Measurements from ENCODE around the gene HMGN3.

The HMGN3 gene

DNA sequence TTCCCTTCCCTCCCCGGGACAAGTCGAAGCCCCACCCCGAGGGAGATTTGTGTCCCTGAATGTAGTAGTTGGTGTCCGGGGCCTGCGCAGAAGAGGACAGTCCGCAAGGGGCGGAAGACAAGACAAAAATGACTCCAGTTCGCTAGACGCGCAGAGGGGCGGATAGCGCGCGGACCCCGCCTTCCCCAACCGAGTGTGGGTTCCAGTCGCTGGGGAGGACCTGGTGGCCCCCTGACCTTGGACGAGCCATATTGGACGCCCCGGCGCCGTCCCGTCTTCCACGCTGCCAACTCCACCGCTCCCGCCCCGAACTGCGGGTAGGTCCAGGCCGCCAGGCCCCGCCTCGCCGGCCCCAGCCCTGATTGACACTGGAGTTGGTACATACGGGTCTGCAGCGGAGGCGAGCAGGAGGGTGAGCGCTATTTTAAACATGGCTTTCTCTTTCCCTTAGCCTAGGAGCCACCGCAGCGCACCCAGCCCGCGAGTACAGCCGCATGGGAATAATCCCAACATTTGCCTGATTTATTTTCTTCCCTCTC is 802 bp downstream of the HMGN3 start:
- in situ Hi-C loops (cut with MboI; ENCODE audit: low sequenced_read_pairs), result no loop called here

DNA sequence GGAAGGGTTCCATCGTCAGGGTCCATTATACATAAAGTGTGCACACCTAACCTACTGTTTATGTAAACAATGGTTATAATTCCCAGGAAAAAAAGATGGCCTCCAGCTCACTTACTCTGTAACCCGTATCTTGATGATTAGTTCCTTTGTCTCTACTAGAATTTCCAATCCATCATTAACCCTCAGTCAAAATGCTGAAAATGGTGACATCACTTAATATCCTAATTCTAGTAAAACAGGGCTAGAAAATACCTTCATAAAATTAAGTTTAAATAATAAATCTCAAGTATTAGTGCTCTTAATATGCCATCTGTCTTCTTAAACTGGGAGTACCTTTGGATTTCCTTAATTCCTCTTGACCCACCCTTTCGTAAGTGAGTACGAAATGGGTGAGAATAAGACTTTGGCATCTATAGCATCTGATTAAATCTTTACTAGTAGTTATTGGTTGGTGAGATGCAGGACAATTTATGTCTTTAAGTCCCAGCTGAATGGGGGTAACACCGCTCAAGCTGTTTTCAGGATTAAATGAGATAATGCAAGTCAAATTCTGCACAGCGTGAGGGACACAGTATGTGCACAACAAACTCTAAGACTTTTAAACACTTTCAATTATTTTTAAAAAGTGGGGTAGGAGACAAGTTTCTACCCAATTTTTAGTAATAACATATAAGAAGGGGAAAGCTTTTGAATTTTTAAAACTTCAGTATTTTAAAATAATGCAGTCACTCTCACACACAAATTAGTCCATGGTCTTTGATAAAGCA is 1.6 kb downstream of the HMGN3 start:
- in situ Hi-C loops (cut with MboI; ENCODE audit: low sequenced_read_pairs), result no loop called here

DNA sequence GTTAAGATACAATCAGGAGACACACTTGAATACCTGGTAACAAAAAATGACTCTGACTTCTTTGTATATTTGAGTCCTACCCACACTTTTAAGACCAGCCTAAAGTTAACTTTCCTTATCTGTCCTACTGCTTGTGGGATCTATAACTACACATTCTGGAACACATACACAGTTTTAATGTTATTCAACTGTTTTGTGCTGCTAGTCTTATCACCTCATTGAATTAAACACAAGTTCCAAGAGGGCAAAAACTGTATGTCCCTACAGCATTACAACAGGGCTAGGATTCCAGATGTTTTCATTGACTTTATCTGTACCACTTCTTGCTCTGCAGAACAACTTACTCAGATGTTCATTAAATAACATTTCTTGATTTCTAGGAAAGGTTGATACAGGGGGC is 2.8 kb downstream of the HMGN3 start:
- in situ Hi-C loops (cut with MboI; ENCODE audit: low sequenced_read_pairs), result no loop called here

DNA sequence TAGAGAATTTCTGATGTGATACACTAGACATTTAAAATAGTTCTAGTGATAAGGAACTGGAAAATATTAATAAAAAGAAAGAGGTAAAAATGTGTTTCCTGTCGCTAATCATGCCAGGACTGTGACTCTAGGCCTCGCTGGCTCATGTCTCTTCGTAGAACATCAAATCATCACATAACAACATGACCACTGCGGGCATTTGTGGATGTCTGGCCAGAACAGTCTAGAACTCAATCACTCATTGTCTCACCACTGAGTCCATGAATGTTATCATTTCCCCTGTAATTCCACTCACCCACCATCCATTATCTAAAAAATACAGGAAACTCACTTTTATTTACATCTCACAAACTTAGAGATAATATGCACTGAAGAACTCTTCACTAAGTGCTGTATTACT is 3.4 kb downstream of the HMGN3 start:
- in situ Hi-C loops (cut with MboI; ENCODE audit: low sequenced_read_pairs), result no loop called here

DNA sequence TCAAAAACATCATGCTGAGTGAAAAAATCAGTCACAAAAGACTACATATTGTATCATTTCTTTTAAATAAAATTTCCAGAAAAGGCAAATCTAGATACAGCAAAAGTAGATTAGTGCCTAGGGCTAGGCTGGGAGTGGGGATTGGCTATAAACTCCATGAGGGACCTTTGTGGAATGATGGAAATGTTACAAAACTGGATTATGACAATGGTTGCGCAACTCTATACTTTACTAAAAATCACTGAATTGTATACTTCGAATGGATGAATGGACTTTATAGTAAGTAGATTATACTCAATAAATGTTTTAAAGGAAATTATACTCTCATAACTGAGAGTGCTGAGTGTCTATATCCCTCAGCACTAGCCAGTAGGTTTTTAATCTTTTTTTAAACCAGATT is 4.3 kb downstream of the HMGN3 start:
- in situ Hi-C loops (cut with MboI; ENCODE audit: low sequenced_read_pairs), result no loop called here

DNA sequence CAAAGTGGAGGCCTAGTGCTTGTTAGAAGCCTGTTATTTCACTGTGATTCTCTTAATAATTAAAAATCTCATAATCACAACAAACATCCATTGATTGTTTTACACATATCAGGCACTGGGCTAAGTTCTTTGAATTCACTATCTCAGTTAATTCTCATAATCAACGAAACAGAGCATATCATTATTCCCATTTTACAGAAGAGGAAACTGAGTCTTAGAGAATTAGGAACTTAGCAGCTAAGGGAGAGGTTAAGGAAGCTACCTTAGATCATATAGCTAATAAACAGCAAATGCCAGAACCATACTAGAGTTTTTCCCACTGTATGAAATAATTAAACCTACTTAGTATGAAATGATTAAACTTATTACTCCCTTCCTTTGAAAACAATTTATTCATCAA is 7.0 kb downstream of the HMGN3 start:
- in situ Hi-C loops (cut with MboI; ENCODE audit: low sequenced_read_pairs), result no loop called here

DNA sequence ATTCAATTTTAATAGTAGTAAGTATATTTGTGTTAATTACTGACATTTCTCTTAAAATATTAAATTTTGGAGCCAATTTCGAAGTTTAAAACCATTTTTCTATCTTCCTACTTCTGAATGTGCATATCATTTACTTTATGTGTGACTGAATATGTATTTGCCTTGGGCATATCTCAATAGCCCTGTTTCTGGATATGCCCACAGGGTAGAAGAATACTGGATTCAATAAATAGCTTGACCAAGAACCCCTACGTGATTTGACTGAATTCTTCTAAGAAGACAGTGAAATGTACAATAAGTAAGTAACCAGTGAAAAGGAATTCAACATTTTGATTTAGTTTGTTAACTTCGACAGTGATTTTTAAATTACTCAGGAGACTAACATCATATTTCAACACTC is 7.8 kb downstream of the HMGN3 start:
- in situ Hi-C loops (cut with MboI; ENCODE audit: low sequenced_read_pairs), result no loop called here

DNA sequence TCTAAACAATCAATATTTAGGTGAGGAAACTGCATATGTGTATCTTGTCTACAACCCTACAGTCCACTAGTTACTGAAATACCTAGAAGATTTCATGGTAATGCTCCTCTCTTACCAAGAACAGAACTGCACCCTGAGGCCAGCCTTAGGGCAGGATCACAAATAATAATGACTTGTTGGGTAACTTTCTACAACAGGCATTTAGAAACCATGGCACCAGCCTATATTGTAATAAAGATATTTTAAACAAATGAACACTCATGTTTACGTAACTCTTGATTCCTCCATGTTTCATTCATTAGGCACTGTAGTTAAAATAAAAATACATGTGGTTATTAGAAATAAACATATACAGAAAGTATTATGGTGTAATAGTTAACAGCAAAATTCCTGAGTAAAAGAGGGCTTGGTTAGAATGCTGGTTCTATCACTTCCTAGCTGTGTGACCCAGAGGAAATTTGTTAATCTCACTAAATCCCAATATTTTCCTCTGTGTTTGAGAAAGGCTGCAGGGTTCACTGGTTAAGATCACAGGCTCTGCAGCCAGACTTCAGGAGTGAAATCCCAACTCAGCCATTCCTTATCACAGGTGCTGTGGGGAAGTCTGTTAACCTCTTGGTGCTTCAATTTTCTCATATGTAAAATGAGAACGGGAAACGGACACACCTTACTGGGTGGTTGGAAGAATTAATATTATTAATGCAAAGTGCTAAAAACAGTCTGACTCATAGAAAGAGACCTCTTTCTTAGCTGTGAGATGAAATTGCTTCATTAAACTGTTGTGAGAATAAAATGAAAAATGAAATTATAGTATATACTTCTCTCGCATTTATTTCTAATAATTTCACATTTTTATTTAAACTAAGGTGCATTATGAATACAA is 8.5 kb downstream of the HMGN3 start:
- in situ Hi-C loops (cut with MboI; ENCODE audit: low sequenced_read_pairs), result no loop called here

DNA sequence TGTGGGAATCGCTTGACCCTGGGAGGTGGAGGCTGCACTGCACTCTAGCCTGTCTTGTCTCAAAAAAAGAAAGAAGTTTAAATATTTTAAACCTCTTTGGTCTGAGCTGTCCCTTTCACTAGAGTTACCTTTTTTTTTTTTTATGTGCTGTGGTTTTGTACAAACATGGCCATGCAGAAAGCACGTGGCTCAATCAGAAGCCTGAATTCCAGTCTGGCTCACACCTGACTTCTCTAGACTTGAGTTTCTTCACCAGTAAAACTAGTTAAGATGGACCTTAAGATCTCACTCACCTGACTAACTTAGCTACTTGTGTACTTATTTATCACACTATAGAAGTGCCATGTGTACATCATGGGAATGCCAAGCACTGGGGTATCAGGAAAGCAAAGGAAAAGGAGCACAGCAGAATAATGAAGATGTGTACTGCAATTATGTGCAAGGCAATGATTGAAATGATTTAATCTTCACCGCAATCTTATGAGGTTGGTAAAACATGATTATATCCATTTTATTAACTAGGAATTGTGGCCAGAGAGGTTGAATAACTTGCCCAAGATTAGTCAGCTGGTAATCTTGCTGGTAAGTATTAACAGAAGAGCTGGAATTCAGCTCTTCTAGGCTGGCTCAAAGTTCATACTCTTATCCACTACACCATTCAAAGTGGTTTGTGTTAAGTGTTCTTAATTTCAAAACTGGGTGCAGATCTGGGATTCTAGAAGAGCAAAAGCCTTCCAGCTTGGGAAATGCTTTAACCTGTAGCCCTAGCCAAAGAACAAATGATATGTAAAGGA is 10.7 kb downstream of the HMGN3 start:
- in situ Hi-C loops (cut with MboI; ENCODE audit: low sequenced_read_pairs), result no loop called here

DNA sequence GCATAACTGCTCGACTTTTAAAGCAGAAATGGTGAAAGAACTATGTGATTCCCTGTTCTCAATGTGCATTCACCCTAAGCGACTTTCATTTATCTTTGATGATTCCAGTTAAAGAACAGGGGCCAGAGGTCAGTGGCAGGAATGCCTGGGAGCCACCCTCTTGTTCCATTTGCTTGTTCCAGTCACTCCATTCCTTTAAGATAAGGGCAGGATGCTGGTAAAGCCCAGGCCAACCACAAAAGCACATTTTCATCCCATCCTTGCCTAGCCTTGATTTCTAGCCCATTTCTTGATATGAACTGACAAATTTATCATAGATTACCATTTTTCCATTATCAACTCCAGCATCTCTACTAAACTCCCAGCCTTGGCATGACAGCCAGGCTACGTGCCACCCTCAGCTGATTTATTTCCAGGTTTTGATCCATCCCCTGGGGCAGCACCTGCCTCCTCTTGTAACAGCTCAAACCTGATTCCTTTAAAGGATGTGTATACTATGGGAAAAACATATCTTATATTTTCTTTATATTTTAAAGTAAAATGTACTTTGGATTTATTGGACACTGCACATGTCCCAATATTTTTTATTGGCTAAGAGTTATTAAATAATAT is 19.2 kb downstream of the HMGN3 start:
- in situ Hi-C loops (cut with MboI; ENCODE audit: low sequenced_read_pairs), result no loop called here

DNA sequence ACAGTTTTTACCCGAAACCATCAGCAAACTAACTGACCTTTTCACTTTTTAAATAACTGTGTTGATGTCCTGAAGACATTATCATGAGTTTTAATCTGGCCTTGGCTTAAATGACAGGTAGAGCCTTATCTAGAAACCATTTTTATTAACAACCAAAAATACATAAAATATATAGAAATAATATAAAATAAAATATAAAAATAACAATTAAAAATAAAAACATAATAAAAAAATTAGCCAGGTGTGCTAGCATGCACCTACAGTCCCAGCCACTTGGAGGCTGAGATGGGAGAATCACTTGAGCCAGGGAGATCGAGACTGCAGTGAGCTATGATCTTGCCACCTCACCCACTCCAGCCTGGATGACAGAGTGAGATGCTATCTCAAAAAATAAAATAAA is 21.6 kb downstream of the HMGN3 start:
- in situ Hi-C loops (cut with MboI; ENCODE audit: low sequenced_read_pairs), result no loop called here

DNA sequence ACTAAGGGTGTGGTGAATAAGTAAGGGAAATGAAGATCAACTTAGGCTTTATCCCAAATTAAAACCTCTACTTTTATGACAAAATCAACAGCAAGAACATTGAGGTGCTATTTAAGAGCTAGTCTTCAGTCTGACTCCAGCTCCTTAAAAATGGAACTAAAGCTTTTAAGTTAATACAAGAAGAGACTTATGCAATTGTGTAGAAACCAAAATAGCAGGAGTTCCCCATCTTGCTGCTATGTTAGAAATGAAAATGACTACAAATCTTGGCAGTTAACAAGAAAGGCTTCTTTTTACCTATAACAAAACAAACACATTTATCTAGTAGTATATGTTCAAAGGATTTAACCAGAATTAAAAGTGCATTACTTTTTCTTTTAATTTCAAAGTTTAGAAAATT is 25.7 kb downstream of the HMGN3 start:
- in situ Hi-C loops (cut with MboI; ENCODE audit: low sequenced_read_pairs), result no loop called here

DNA sequence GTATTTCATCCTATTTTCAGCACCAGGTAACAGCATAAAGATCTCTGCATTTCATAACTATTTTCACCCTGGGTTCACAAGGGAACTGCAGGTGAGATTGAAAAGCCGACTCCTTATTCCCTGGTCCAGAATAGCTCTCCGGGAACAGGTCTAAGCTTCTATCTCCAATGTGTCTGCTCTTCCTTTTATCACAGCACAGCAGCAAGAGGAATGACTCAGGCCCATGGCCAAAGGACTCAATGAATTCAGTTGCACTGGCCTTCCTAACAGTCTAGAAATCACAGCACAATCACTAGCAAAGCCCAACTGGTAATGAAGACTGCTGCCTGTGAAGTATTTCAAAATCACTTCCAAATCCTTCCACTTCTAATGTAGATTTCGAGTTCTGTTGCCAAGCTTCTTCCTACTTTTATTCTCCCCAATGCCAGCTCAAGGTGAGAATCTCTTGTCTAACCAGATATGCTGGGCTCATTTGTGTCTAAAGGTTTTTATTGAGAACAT is 30.7 kb downstream of the HMGN3 start:
- in situ Hi-C loops (cut with MboI; ENCODE audit: low sequenced_read_pairs), result no loop called here

DNA sequence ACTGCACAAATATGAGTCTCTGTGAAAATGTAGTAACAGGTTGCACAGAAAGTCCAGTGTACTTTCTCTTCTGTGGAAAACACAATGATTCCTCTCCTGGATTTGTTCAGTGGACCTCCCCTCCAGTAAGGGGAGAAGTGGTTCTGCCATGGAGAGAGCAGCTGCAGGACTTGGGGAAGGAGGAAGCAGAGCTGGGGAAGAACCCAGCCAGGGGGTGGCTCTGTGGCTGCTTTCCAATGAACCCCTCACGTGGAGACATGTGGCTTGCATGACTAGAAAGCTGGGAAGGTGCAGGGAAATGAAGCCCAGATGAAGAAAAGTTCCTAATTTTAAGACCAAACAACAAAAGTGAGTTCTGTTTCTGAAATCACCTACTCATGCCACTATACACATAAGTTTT is 31.9 kb downstream of the HMGN3 start:
- in situ Hi-C loops (cut with MboI; ENCODE audit: low sequenced_read_pairs), result no loop called here

DNA sequence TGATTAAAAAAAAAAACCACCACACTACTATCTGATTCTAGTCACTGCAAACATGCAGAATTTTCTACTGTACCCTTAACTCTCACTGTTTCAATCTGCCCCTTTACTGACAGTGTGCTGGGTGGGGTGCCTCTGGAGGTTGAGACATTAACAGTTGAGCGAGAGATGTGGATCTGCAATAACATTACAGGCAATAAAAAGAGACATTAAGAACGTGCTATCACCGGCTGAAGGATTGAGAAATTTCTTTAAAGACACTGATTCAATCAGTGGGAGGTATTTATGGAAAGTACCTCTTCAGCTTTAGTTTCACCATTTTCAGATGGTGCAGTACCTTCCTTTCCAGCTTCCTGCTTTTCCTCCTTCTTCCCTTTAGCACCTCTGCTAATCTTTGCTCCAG is 32.5 kb downstream of the HMGN3 start:
- in situ Hi-C loops (cut with MboI; ENCODE audit: low sequenced_read_pairs), result no loop called here

DNA sequence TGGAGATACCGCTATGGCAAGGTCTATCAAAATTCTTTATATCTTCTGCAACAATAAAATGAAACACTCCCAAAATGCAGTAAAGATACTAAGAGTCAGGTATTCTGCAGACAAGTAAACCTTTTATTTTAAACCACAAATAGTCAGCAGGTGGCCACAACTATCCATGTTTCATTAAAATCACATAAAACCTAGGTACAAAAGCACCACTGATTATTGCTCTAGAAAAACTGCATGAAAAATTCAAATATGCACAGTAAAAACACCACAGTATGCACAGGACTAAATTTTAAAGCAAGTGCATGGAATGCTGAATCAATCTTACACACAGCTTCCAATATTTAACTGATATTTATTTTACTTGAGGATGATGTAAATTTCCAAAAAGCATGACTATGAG is 33.3 kb downstream of the HMGN3 start:
- in situ Hi-C loops (cut with MboI; ENCODE audit: low sequenced_read_pairs), result no loop called here

DNA sequence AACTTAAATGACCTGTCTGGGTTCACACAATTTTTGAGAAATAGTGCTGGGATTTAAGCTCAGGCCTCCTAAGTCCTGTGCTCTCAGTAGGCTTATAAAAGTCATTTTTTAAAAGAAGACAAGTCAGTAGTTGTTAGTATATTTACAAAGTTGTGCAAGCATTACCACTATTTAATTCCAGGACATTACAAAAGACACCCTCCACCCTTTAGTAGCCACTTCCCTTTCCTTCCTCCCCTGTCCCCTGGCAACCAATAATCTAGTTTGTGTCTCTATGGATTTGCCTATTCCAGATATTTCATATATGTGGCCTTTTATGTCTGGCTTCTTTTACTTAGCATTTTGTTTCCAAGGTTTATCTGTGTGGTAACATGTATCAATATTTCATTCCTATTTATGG is 37.6 kb downstream of the HMGN3 start:
- in situ Hi-C loops (cut with MboI; ENCODE audit: low sequenced_read_pairs), result no loop called here

DNA sequence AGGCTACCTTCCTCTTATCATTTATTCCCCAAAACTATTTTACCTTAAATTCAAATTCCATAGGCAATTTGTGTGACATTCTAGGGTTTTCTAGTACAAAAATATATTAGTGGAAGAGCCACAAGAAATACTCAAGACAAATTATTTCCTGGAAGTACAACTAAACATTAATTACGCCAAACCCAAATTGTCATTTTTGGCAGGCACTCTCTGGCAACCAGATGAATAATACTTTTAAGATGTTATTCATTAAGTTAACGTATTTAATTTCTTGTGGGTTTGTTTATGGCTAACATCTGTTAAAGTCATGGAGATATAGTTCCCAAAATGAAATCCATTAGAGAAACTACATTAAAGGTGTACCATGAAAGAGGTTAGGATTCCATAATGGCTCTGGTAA is 40.5 kb downstream of the HMGN3 start:
- in situ Hi-C loops (cut with MboI; ENCODE audit: low sequenced_read_pairs), result no loop called here

DNA sequence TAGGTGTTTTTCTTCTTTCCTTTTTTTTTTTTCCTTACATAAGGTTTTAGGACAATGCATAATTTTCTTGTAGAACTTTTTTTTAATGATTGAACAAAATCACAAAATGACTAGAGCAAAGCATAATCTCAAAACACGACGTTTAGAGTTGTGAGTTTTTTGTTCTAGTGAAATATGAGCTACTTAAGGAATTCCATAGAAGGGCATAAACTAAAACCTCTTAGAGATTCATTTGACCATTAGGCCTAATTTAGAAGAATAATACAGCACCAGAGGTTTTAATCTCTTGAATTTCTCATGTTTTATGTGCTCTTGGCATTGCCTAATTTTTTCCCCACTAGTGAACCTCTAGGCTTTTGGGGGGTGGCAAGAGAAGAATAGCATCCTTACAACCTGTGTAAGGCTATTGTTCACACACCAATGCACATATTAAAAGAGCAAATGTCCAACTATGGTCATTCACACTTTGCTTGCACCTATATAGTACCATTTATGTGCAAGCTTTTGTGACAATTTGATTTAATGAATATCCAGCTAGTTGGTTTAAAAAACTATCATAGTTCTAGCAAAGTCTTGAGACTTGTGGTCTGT is 44.6 kb downstream of the HMGN3 start:
- in situ Hi-C loops (cut with MboI; ENCODE audit: low sequenced_read_pairs), result no loop called here

DNA sequence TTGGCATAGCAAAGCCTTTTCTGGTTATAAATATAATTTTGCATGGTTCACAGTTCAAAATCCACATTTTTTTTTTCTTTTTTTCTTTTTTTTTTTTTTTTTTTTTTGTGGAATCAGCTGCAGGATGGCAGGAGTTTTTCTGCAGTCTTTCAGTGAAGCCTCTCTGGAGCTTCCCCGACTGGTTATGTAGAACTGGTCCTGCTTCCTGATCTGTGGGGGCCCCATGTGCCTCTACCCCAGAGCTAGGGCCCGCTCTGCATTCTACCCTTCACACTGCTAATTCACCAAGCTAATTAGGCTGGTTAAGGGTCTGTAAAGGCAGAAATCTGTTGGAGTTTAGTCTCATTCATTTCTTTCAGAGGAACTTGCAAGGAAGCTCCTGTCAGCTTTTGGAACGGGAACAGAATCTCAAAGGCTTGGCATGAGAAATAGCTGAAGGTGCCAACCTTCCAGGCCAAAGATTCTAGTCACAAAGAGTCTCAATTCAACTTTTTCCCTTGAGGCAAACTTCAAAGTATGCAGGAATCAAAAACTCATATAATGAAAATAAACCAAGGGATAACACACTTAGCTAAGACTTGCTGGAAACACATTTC is 45.5 kb downstream of the HMGN3 start:
- in situ Hi-C loops (cut with MboI; ENCODE audit: low sequenced_read_pairs), result no loop called here

Measured in HL-60/S4 treated with phorbol 12-myristate 13-acetate at 8.2 ng/mL for 4 days and 3 days (cell line).